ENCODE data around the gene TPSG1. TPM values are rescaled to one million over a fixed set of nuclear protein-coding genes. Genes with fewer than 3 reads are reported as not detected.
"Not testable (repeated sequence)": the region's sequence is repeated elsewhere in the genome, so short reads cannot be mapped to it uniquely, and the experiment has no call there.

Gene TPSG1
- total RNA-seq, 1 donor from 2014 or later = not detected

DNA sequence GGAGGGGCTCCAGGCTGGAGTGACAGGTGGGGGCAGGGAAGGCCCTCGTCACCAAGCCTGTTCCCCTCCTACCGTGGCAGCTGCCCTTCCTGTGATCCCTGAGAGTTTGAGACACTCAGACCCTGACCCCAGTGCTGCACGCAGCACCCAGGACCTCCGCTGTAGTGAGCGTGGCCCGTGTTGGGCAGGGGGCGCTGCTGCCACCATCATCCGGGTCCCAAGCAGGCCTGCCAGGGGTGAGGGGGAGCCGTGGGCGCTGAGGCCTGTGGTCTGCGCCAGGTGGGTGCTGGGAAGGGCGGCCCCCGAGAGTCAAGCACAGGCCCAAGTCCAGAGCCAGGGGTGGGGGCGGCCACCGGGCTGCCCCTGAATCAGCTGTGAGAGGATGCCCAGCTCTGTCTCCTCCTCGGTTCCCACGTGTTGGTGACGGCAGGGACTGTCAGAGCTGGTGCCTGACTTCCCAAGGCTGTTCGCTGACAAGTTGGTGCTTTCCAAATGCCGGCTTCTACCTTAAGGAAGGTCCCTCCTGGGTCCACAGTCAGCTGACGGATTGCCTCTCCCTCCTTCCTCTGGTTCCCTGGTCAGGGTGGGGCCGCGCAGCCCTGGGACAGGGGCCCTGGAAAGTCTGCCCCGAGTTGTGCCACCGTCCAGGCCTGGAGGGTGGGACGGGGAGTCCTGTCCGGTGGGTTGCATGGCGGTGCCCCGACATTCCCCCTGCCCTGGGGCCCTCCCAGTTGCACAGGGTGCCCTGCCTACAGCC lies 31.1 kb downstream of the TPSG1 start:
- DNase-seq (ENCODE audit: low spot score) = no peak
- Histone ChIP-seq H3K4me3 (no peak overlapping the region), H3K36me3 (no peaks in the 10 kb centered on the region), H3K79me2 (ENCODE audit: low read depth) (no peaks in the 10 kb centered on the region), H3K9me3 (ENCODE audit: low read depth) (no peaks in the 10 kb centered on the region), H3K9ac (no peak overlapping the region), H3K27ac (no peak overlapping the region), H3K4me1 (no peaks in the 10 kb centered on the region), H4K20me1 (ENCODE audit: low read depth) (peaks cover 82% of the 10 kb centered on the region), H3K4me2 (no peak overlapping the region), H2AFZ (replicated peaks) (no peak overlapping the region), H3K27me3 (no peaks in the 10 kb centered on the region), H3F3A (ENCODE audit: low read depth) (no peaks in the 10 kb centered on the region)
- Mint-ChIP-seq H3K4me3 (no peak overlapping the region), H3K4me1 (peaks cover 11% of the 10 kb centered on the region), H3K27ac (no peak overlapping the region), H3K36me3 (no peaks in the 10 kb centered on the region), H3K9me3 (no peaks in the 10 kb centered on the region), H3K27me3 (ENCODE audit: insufficient read depth, low read depth) (no peaks in the 10 kb centered on the region)
- TF ChIP-seq CTCF (IDR thresholded peaks at IDR 0.05) (peak; percentile 21), EZH2phosphoT487 (IDR thresholded peaks at IDR 0.05) (no peak), EZH2 (IDR thresholded peaks at IDR 0.05) (no peak)

- no peaks in the 10 kb centered on the region for H3K9me3 ChIP-seq (ENCODE audit: low read depth)
- H3K4me1 ChIP-seq = no peaks in the 10 kb centered on the region
- no peak overlapping the region for H3K4me2 ChIP-seq
- Mint-ChIP-seq H3K27me3 (ENCODE audit: insufficient read depth, low read depth) (no peaks in the 10 kb centered on the region), H3K4me3 (no peak overlapping the region), H3K27ac (no peak overlapping the region), H3K4me1 (peaks cover 11% of the 10 kb centered on the region), H3K9me3 (no peaks in the 10 kb centered on the region), H3K36me3 (no peaks in the 10 kb centered on the region)
- DNase-seq (ENCODE audit: low spot score) = no peak
- TF ChIP-seq EZH2phosphoT487 (IDR thresholded peaks at IDR 0.05) (no peak), EZH2 (IDR thresholded peaks at IDR 0.05) (no peak), CTCF (IDR thresholded peaks at IDR 0.05) (no peak)
- no peak overlapping the region for H2AFZ ChIP-seq (replicated peaks)
- peaks cover 89% of the 10 kb centered on the region for H4K20me1 ChIP-seq (ENCODE audit: low read depth)
- no peaks in the 10 kb centered on the region for H3K27me3 ChIP-seq
- H3K36me3 ChIP-seq = no peaks in the 10 kb centered on the region
- no peak overlapping the region for H3K4me3 ChIP-seq
- no peaks in the 10 kb centered on the region for H3F3A ChIP-seq (ENCODE audit: low read depth)
- H3K27ac ChIP-seq = no peak overlapping the region
- no peak overlapping the region for H3K9ac ChIP-seq
- no peaks in the 10 kb centered on the region for H3K79me2 ChIP-seq (ENCODE audit: low read depth)
Observed at GRCh38 chr16:1193143-1193824, 31.8 kb downstream of the TPSG1 start.

DNA sequence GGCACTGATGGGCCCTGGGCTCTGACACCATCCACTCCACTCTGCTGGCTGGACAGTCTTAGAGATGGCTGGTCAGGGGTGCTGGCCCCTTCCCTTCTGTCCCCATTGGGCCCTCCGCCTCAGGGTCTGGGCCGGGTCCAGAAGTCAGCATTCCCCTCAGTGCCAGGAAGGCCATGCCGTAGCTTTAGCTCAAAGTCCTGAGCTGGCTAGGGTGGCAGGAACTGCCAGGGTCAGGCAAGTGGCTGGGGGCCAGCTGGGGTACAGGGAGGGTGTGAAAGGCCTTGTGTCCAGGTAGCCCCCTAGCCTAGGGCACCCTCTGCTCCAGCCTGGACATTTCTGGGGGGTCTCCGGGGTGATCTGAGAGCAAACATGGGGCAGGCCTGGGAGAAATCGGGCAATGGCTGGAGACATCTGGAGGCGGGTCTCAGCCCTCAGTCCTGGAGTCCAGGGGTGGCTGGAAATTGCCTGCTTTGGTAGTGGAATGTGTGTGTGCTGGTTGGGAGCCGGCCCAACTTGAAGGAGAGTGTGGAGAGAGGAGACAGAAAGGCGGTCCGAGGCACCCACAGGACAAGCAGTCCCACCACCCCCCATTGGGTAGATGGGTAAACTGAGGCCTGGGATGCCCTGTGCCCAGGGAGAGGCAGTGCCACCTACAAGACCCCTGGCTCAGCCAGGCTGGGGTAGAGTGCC lies 32.5 kb downstream of the TPSG1 start:
- H3K27me3 Mint-ChIP-seq (ENCODE audit: insufficient read depth, low read depth) = no peaks in the 10 kb centered on the region
- Histone ChIP-seq H3K9ac (no peak overlapping the region), H3K4me1 (no peaks in the 10 kb centered on the region), H3K4me2 (no peak overlapping the region), H3K27me3 (no peaks in the 10 kb centered on the region), H3K79me2 (ENCODE audit: low read depth) (no peaks in the 10 kb centered on the region), H2AFZ (replicated peaks) (no peak overlapping the region), H3K9me3 (ENCODE audit: low read depth) (no peaks in the 10 kb centered on the region), H4K20me1 (ENCODE audit: low read depth) (peaks cover 92% of the 10 kb centered on the region), H3K27ac (no peak overlapping the region), H3F3A (ENCODE audit: low read depth) (no peaks in the 10 kb centered on the region), H3K4me3 (no peak overlapping the region), H3K36me3 (no peaks in the 10 kb centered on the region)
- peak overlapping the region; percentile 50 for H3K27ac Mint-ChIP-seq
- no peaks in the 10 kb centered on the region for H3K9me3 Mint-ChIP-seq
- H3K36me3 Mint-ChIP-seq = no peaks in the 10 kb centered on the region
- DNase-seq (ENCODE audit: low spot score) = no peak
- H3K4me1 Mint-ChIP-seq = peaks cover 12% of the 10 kb centered on the region
- H3K4me3 Mint-ChIP-seq = no peak overlapping the region
- TF ChIP-seq EZH2phosphoT487 (IDR thresholded peaks at IDR 0.05) (no peak), EZH2 (IDR thresholded peaks at IDR 0.05) (no peak), CTCF (IDR thresholded peaks at IDR 0.05) (no peak)

GRCh38 chr16:1190789-1191188 lies 34.3 kb downstream of the TPSG1 start:
- not testable (repeated sequence) for H2AFZ ChIP-seq (replicated peaks); H3K27me3 Mint-ChIP-seq (ENCODE audit: insufficient read depth, low read depth); H3K27ac Mint-ChIP-seq; H3K4me3 Mint-ChIP-seq; H3K27ac ChIP-seq; H3K36me3 Mint-ChIP-seq; H3K4me1 ChIP-seq; H3K36me3 ChIP-seq; H3K9me3 ChIP-seq (ENCODE audit: low read depth); H3K4me2 ChIP-seq; DNase-seq (ENCODE audit: low spot score); H3K4me3 ChIP-seq; H3K4me1 Mint-ChIP-seq; H3K9me3 Mint-ChIP-seq; H3K79me2 ChIP-seq (ENCODE audit: low read depth); H3F3A ChIP-seq (ENCODE audit: low read depth); H3K9ac ChIP-seq; H3K27me3 ChIP-seq
- peaks cover 92% of the 10 kb centered on the region for H4K20me1 ChIP-seq (ENCODE audit: low read depth)

All from neural progenitor cell (in vitro differentiated cells).